ENCODE data around the gene TNFRSF18. TPM values are rescaled to one million over a fixed set of nuclear protein-coding genes. Genes with fewer than 3 reads are reported as not detected.
"Not testable (repeated sequence)": the region's sequence is repeated elsewhere in the genome, so short reads cannot be mapped to it uniquely, and the experiment has no call there.

Gene TNFRSF18
- total and polyA plus RNA-seq, 2 donors (not counting 1 experiment from before 2014, with no cell fraction given), result 10.1 to 33.5 TPM

GRCh38 chr1:1176931-1177330, 29.5 kb downstream of the TNFRSF18 start:
- H3K27me3 ChIP-seq (replicated peaks in 1 of 4; ENCODE audit: control extremely low read depth in 1 of 4, control insufficient read depth in 3 of 4, insufficient read depth in 4 of 4, low read length in 3 of 4), result peaks cover 0 to 59% (median 23%) of the 10 kb centered on the region in 4 experiments
- H3K4me2 ChIP-seq (replicated peaks; ENCODE audit: low read depth, low read length, poor library complexity, severe bottlenecking), result no peak overlapping the region
- peaks cover 40% of the 10 kb centered on the region for H3K4me1 Mint-ChIP-seq
- H3K79me2 ChIP-seq (ENCODE audit: control insufficient read depth, insufficient read depth, low read length), result no peaks in the 10 kb centered on the region
- no peaks in the 10 kb centered on the region for H3K36me3 ChIP-seq (replicated peaks in 1 of 2; ENCODE audit: control extremely low read depth in 1 of 2, control insufficient read depth in 1 of 2, extremely low read depth in 1 of 2, insufficient read depth in 2 of 2, low read length in 1 of 2)
- intact Hi-C loops (cut with micrococcal nuclease), result no loop called here
- H3K4me3 Mint-ChIP-seq, result peak overlapping the region; percentile 8
- DNase-seq (no peak), ATAC-seq (ENCODE audit: low read depth) (no peak)
- H4K20me1 ChIP-seq (ENCODE audit: control insufficient read depth, insufficient read depth, low read length, poor library complexity, severe bottlenecking), result no peaks in the 10 kb centered on the region
- H2AFZ ChIP-seq (ENCODE audit: insufficient read depth, low read depth, low read length, poor library complexity, severe bottlenecking), result no peak overlapping the region
- no peak overlapping the region for H3K9ac ChIP-seq (ENCODE audit: low read length)
- peaks cover 0 to 14% (median 0%) of the 10 kb centered on the region in 3 donors for H3K9me3 ChIP-seq (ENCODE audit: control extremely low read depth in 1 of 3, control insufficient read depth in 2 of 3, insufficient read depth in 1 of 3, low read length in 2 of 3)
- H3K4me3 ChIP-seq (ENCODE audit: control extremely low read depth in 1 of 5, extremely low read depth in 1 of 5, insufficient read depth in 1 of 5, low read depth in 2 of 5, low read length in 4 of 5), result no peak overlapping the region
- no peak overlapping the region for H3K27ac ChIP-seq (ENCODE audit: low read length in 2 of 2)
- H3K27me3 Mint-ChIP-seq, result peaks cover 21% of the 10 kb centered on the region
- TF ChIP-seq EZH2 (IDR thresholded peaks at IDR 0.05; ENCODE audit: borderline replicate concordance, insufficient read depth, low read depth, low read length, poor library complexity, severe bottlenecking) (no peak), CTCF (IDR thresholded peaks at IDR 0.05) (no peak)
- ChIA-PET POLR2A (no interaction called here), CTCF (no interaction called here)
- H3K4me1 ChIP-seq (ENCODE audit: control insufficient read depth in 2 of 2, insufficient read depth in 2 of 2, low read length in 2 of 2), result peaks cover 38 to 50% of the 10 kb centered on the region in 2 donors
- H3K27ac Mint-ChIP-seq, result peak overlapping the region; percentile 73
- H3K9me3 Mint-ChIP-seq (ENCODE audit: insufficient read depth), result no peaks in the 10 kb centered on the region
- 61% methylated on average over 3 of the region's 7 CpGs for WGBS (ENCODE audit: insufficient coverage)

GRCh38 chr1:1176063-1176761, 30.2 kb downstream of the TNFRSF18 start:
- H3K4me1 Mint-ChIP-seq, result peaks cover 42% of the 10 kb centered on the region
- 59% methylated on average over 21 of the region's 22 CpGs for WGBS (ENCODE audit: insufficient coverage)
- H3K9ac ChIP-seq (ENCODE audit: low read length); H3K79me2 ChIP-seq (ENCODE audit: control insufficient read depth, insufficient read depth, low read length); H3K9me3 Mint-ChIP-seq (ENCODE audit: insufficient read depth); H3K4me3 Mint-ChIP-seq; H3K4me2 ChIP-seq (replicated peaks; ENCODE audit: low read depth, low read length, poor library complexity, severe bottlenecking); H3K36me3 ChIP-seq (replicated peaks in 1 of 2; ENCODE audit: control extremely low read depth in 1 of 2, control insufficient read depth in 1 of 2, extremely low read depth in 1 of 2, insufficient read depth in 2 of 2, low read length in 1 of 2); H3K27ac ChIP-seq (ENCODE audit: low read length in 2 of 2); H3K27ac Mint-ChIP-seq; DNase-seq; H2AFZ ChIP-seq (ENCODE audit: insufficient read depth, low read depth, low read length, poor library complexity, severe bottlenecking); ATAC-seq (ENCODE audit: low read depth); POLR2A ChIA-PET; H4K20me1 ChIP-seq (ENCODE audit: control insufficient read depth, insufficient read depth, low read length, poor library complexity, severe bottlenecking); intact Hi-C loops (cut with micrococcal nuclease); H3K4me3 ChIP-seq (ENCODE audit: control extremely low read depth in 1 of 5, extremely low read depth in 1 of 5, insufficient read depth in 1 of 5, low read depth in 2 of 5, low read length in 4 of 5): not testable (repeated sequence)
- Histone ChIP-seq H3K9me3 (ENCODE audit: control extremely low read depth in 1 of 3, control insufficient read depth in 2 of 3, insufficient read depth in 1 of 3, low read length in 2 of 3) (peaks cover 0 to 14% (median 0%) of the 10 kb centered on the region in 3 donors), H3K27me3 (replicated peaks in 1 of 4; ENCODE audit: control extremely low read depth in 1 of 4, control insufficient read depth in 3 of 4, insufficient read depth in 4 of 4, low read length in 3 of 4) (peaks cover 0 to 56% (median 20%) of the 10 kb centered on the region in 4 experiments), H3K4me1 (ENCODE audit: control insufficient read depth in 2 of 2, insufficient read depth in 2 of 2, low read length in 2 of 2) (peaks cover 45 to 57% of the 10 kb centered on the region in 2 donors)
- peaks cover 14% of the 10 kb centered on the region for H3K27me3 Mint-ChIP-seq
- CTCF ChIA-PET, result interaction anchor here (5.3 kb wide), 1 partner anchor 54 kb away, joined by 31 read pairs; no protein-coding TSS in a partner anchor
